ENCODE measurements around the gene LCN12. TPM values are rescaled to one million over a fixed set of nuclear protein-coding genes. Genes with fewer than 3 reads are reported as not detected.
A peak's percentile ranks its signal among the peaks of the same experiment; 100 is the strongest.

The LCN12 gene
- total RNA-seq, 1 experiment from 2014 or later: 2.1 TPM

DNA sequence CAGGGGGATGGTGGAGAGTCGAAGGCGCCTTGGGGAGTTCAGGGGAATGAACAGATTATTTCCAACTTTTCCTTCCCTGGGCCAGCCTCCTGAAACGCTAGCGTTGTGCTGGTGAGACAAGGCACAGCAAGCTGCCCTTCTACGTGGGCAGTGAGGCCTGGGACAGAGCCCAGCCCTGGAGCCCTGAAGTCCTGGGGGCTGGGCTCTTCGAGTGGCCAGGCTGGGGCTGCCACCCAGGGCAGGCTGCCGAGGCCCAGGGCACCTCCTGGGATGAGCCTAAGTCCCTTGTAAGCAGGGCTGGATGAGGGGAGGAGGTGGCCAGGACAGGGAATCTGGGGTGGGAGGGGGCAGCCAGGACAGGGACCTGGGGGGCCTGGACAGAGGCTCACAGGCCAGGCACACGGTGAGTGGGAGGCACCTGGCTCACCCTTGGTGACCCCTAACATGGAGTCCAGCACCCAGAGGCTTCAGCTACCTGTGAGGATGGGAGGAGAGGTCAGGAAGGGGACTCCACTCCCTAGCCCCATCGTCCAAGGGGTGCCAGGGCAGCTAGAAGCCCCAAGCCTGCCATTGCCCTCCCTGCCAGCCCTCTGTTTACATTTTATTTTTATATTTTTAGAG lies 1.3 kb upstream of the LCN12 start:
- Histone ChIP-seq H3K27ac (ENCODE audit: insufficient read length, low read depth, low read length) (no peak overlapping the region), H2AFZ (ENCODE audit: low read length) (no peak overlapping the region), H3K9ac (ENCODE audit: extremely low read depth, insufficient read length, low read length) (no peak overlapping the region)

More for the DNA sequence above, 1.3 kb upstream of the LCN12 start:
- no peak overlapping the region for H2BK5ac ChIP-seq (ENCODE audit: insufficient read length, low read length)
- H4K5ac ChIP-seq (ENCODE audit: insufficient read length, low read depth, low read length): no peak overlapping the region
- Mint-ChIP-seq H3K9me3 (no peaks in the 10 kb centered on the region), H3K4me3 (peak overlapping the region; percentile 74 to 81), H3K27me3 (ENCODE audit: low read depth) (no peaks in the 10 kb centered on the region), H3K27ac (no peak overlapping the region; a peak in 1 of 7 replicates), H3K4me1 (peaks cover 8 to 12% of the 10 kb centered on the region in 2 experiments), H3K36me3 (ENCODE audit: insufficient read depth in 1 of 3, low read depth in 3 of 3) (no peaks in the 10 kb centered on the region)
- DNase-seq: no peak
- TF ChIP-seq, protein P1, sequence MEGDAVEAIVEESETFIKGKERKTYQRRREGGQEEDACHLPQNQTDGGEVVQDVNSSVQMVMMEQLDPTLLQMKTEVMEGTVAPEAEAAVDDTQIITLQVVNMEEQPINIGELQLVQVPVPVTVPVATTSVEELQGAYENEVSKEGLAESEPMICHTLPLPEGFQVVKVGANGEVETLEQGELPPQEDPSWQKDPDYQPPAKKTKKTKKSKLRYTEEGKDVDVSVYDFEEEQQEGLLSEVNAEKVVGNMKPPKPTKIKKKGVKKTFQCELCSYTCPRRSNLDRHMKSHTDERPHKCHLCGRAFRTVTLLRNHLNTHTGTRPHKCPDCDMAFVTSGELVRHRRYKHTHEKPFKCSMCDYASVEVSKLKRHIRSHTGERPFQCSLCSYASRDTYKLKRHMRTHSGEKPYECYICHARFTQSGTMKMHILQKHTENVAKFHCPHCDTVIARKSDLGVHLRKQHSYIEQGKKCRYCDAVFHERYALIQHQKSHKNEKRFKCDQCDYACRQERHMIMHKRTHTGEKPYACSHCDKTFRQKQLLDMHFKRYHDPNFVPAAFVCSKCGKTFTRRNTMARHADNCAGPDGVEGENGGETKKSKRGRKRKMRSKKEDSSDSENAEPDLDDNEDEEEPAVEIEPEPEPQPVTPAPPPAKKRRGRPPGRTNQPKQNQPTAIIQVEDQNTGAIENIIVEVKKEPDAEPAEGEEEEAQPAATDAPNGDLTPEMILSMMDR (conservative IDR thresholded peaks at IDR 0.05): no peak
- H3K18ac ChIP-seq (ENCODE audit: insufficient read length, low read depth, low read length): no peak overlapping the region
- no peaks in the 10 kb centered on the region for H4K20me1 ChIP-seq (ENCODE audit: control insufficient read depth, insufficient read depth, insufficient read length)
- H2BK120ac ChIP-seq (ENCODE audit: low read depth, low read length, poor library complexity, severe bottlenecking): no peak overlapping the region
- no peaks in the 10 kb centered on the region for H3K79me2 ChIP-seq (ENCODE audit: insufficient read depth, low read length)
- H3K23me2 ChIP-seq (ENCODE audit: insufficient read length, low read depth, low read length, poor library complexity, severe bottlenecking): peaks cover 5% of the 10 kb centered on the region
- H4K8ac ChIP-seq (replicated peaks; ENCODE audit: insufficient read length, low read depth, low read length): no peak overlapping the region
- no peaks in the 10 kb centered on the region for H3K4me1 ChIP-seq (ENCODE audit: insufficient read depth, low read length)
- H4K91ac ChIP-seq (ENCODE audit: insufficient read length, low read depth, low read length): no peak overlapping the region
- H2BK20ac ChIP-seq (ENCODE audit: low read depth, low read length, poor library complexity, severe bottlenecking): no peak overlapping the region
- no peak overlapping the region for H3K23ac ChIP-seq (ENCODE audit: insufficient read length, low read depth, low read length)
- H3K27me3 ChIP-seq (ENCODE audit: insufficient read depth, low read length): no peaks in the 10 kb centered on the region
- H3K4me2 ChIP-seq (ENCODE audit: insufficient read depth, insufficient read length, low read length): peak overlapping the region; percentile 55
- H2BK15ac ChIP-seq (ENCODE audit: low read depth, low read length): no peak overlapping the region
- no peak overlapping the region for H3K56ac ChIP-seq (ENCODE audit: insufficient read length, low read depth, low read length)
- H2AK5ac ChIP-seq (ENCODE audit: insufficient read length, low read length): no peak overlapping the region
- H3K79me1 ChIP-seq (ENCODE audit: insufficient read depth, low read depth, low read length, poor library complexity, severe bottlenecking): no peaks in the 10 kb centered on the region
- H3K14ac ChIP-seq (ENCODE audit: insufficient read depth, low read length): 0 out of 2 replicates have a peak overlapping the region, but pooled peaks have one; percentile 9
- no peak overlapping the region for H2BK12ac ChIP-seq (ENCODE audit: insufficient read length, low read depth, low read length)
- H3K9me3 ChIP-seq (ENCODE audit: control insufficient read depth, low read depth, low read length): no peaks in the 10 kb centered on the region
- H3K4ac ChIP-seq (ENCODE audit: low read depth, low read length): no peak overlapping the region
- no CpG with 5 or more reads among the region's 9 CpGs for WGBS (ENCODE audit: extremely low coverage, insufficient read length, low lambda C conversion rate)
- H3T11ph ChIP-seq (ENCODE audit: low read length): no peak overlapping the region
